Lower lobe of right lung (tissue), 2 donors: Measurements from ENCODE around the gene LHX3. TPM values are rescaled to one million over a fixed set of nuclear protein-coding genes. Genes with fewer than 3 reads are reported as not detected.

Experiments used
- ATAC-seq, 2 donors: fragments of 200-7000 bp; cut with Tn5 transposase; one replicate each; pipeline ENCODE4 v1.9.1; 2020 to 2022; ENCODE audit warnings: mild to moderate bottlenecking in 2 of 2, moderate library complexity in 2 of 2
- DNase-seq: peaks from one replicate; pipeline ENCODE4 v3.0.0-alpha.2; 2020
- H3K27ac ChIP-seq: fragments of 200-600 bp; one replicate; pipeline ENCODE4 v1.8.0; 2022
- H3K27me3 ChIP-seq: fragments of 200-600 bp; one replicate; pipeline ENCODE4 v1.8.0; 2022; ENCODE audit warnings: low read depth
- H3K36me3 ChIP-seq: fragments of 200-600 bp; one replicate; pipeline ENCODE4 v1.8.0; 2022; ENCODE audit warnings: mild to moderate bottlenecking
- H3K4me1 ChIP-seq: fragments of 200-600 bp; one replicate; pipeline ENCODE4 v1.8.0; 2022
- H3K4me3 ChIP-seq: fragments of 200-600 bp; one replicate; pipeline ENCODE4 v1.8.0; 2022; ENCODE audit warnings: mild to moderate bottlenecking
- H3K9me3 ChIP-seq: fragments of 200-600 bp; one replicate; pipeline ENCODE4 v1.8.0; 2022
- CTCF ChIP-seq: fragments of 200-600 bp; IDR thresholded peaks from one replicate; pipeline ENCODE4 v1.8.0; 2022; ENCODE audit warnings: antibody characterized with exemption, mild to moderate bottlenecking
- intact Hi-C: fragments of 100-400 bp; cut with DNase I; formaldehyde crosslinking; loops from one replicate; pipeline ENCODE4 v1.11.0; 2022
- total RNA-seq: library from RNA; stranded (reverse); fragmentation: NEBNext Ultra II Directional; extraction: Animal tissue kit (Norgen Biotek cat#: 25700); gene quantifications from one replicate; pipeline ENCODE4 v1.2.1, GENCODE V29; 2021
- donor health status: DM: no; HTN: yes; CAD: no; lungs with severe emphysema.

The LHX3 gene
- total RNA-seq, 1 donor from 2014 or later = not detected

- no peak for DNase-seq
- no peaks in the 10 kb centered on the region for H3K4me1 ChIP-seq
- peaks cover 3% of the 10 kb centered on the region for H3K9me3 ChIP-seq
- H3K27ac ChIP-seq = no peak overlapping the region
- H3K36me3 ChIP-seq = peaks cover 81% of the 10 kb centered on the region
- intact Hi-C loops = no loop called here
- H3K27me3 ChIP-seq = no peaks in the 10 kb centered on the region
- no peak for TF ChIP-seq CTCF
- no peak overlapping the region for H3K4me3 ChIP-seq
- ATAC-seq = no peak
These were observed 11.8 kb upstream of the LHX3 start for GRCh38 chr9:136216541-136217244.

GRCh38 chr9:136213733-136214132 is 8.8 kb upstream of the LHX3 start:
- peaks cover 3% of the 10 kb centered on the region for H3K9me3 ChIP-seq
- ATAC-seq = no peak
- H3K27ac ChIP-seq = no peak overlapping the region
- intact Hi-C loops = no loop called here
- H3K4me3 ChIP-seq = no peak overlapping the region
- H3K27me3 ChIP-seq = no peaks in the 10 kb centered on the region
- no peaks in the 10 kb centered on the region for H3K4me1 ChIP-seq
- no peak for TF ChIP-seq CTCF
- DNase-seq = no peak
- H3K36me3 ChIP-seq = peaks cover 87% of the 10 kb centered on the region

- no peaks in the 10 kb centered on the region for H3K27me3 ChIP-seq
- no peak overlapping the region for H3K27ac ChIP-seq
- peaks cover 3% of the 10 kb centered on the region for H3K9me3 ChIP-seq
- no peaks in the 10 kb centered on the region for H3K4me1 ChIP-seq
- no peak for TF ChIP-seq CTCF
- DNase-seq = no peak
- ATAC-seq = no peak
- peaks cover 79% of the 10 kb centered on the region for H3K36me3 ChIP-seq
- no peak overlapping the region for H3K4me3 ChIP-seq
- intact Hi-C loops = no loop called here
These were observed 7.5 kb upstream of the LHX3 start for GRCh38 chr9:136212345-136212950.

- no peak for DNase-seq
- intact Hi-C loops = no loop called here
- TF ChIP-seq CTCF = no peak
- ATAC-seq = no peak
- no peak overlapping the region for H3K4me3 ChIP-seq
- no peaks in the 10 kb centered on the region for H3K27me3 ChIP-seq
- peaks cover 72% of the 10 kb centered on the region for H3K36me3 ChIP-seq
- H3K4me1 ChIP-seq = no peaks in the 10 kb centered on the region
- H3K9me3 ChIP-seq = peaks cover 3% of the 10 kb centered on the region
- no peak overlapping the region for H3K27ac ChIP-seq
These were observed 6.8 kb upstream of the LHX3 start for GRCh38 chr9:136211441-136212344.

GRCh38 chr9:136211006-136211405 is 6.1 kb upstream of the LHX3 start:
- TF ChIP-seq CTCF = no peak
- ATAC-seq (no peak), DNase-seq (no peak)
- Histone ChIP-seq H3K27ac (no peak overlapping the region), H3K4me3 (no peak overlapping the region), H3K36me3 (peaks cover 65% of the 10 kb centered on the region), H3K27me3 (no peaks in the 10 kb centered on the region), H3K9me3 (peaks cover 3% of the 10 kb centered on the region), H3K4me1 (no peaks in the 10 kb centered on the region)
- intact Hi-C loops = no loop called here
